ENCODE results near the gene DEFB121. TPM values are rescaled to one million over a fixed set of nuclear protein-coding genes. Genes with fewer than 3 reads are reported as not detected.

Gene DEFB121
- total RNA-seq = not detected

GRCh38 chr20:31406115-31406514 lies at the start of gene DEFB121:
DEFB121 (minus strand) TSS chr20:31406215; CDS start chr20:31406152, 63 bp downstream.
- Histone ChIP-seq H3K4me1 (no peaks in the 10 kb centered on the region), H3K9me3 (no peaks in the 10 kb centered on the region), H3K27ac (no peak within 1 kb of the TSS), H3K27me3 (no peaks in the 10 kb centered on the region), H3K36me3 (no peaks in the 10 kb centered on the region), H3K4me3 (no peak within 1 kb of the TSS)
- WGBS, 2 donors (ENCODE audit: low coverage in 1 of 2) = 37 to 41% methylated on average over 2 to 3 of the region's 3 CpGs
- intact Hi-C loops (cut with DNase I; ENCODE audit: low total_unique reads) (no loop called here), in situ Hi-C loops (cut with MboI; ENCODE audit: low pct_ligation_motif_present in 1 of 4, low pct_unique_long_range_greater_than_20kb in 1 of 4, low sequenced_read_pairs in 3 of 4) (loop anchor here in 1 of 4 donors (25.0 kb wide), 1 partner anchor 94 kb away; the partner anchor contains the start of gene DEFB116)
- DNase-seq = no peak
- TF ChIP-seq POLR2A (IDR thresholded peaks at IDR 0.05) (no peak), CTCF (IDR thresholded peaks at IDR 0.05) (no peak), POLR2AphosphoS5 (IDR thresholded peaks at IDR 0.05) (no peak), EP300 (IDR thresholded peaks at IDR 0.05; ENCODE audit: low read depth) (no peak)

GRCh38 chr20:31454361-31454760 lies 48.3 kb upstream of the DEFB121 start:
- 92 to 100% methylated on average over 1 of the region's 1 CpG for WGBS, 2 donors (ENCODE audit: low coverage in 1 of 2)
- TF ChIP-seq EP300 (IDR thresholded peaks at IDR 0.05; ENCODE audit: low read depth) (no peak), CTCF (IDR thresholded peaks at IDR 0.05) (no peak), POLR2A (IDR thresholded peaks at IDR 0.05) (no peak), POLR2AphosphoS5 (IDR thresholded peaks at IDR 0.05) (no peak)
- Histone ChIP-seq H3K4me3 (no peak overlapping the region), H3K36me3 (no peaks in the 10 kb centered on the region), H3K4me1 (no peaks in the 10 kb centered on the region), H3K27me3 (peaks cover 10% of the 10 kb centered on the region), H3K27ac (no peak overlapping the region), H3K9me3 (no peaks in the 10 kb centered on the region)
- intact Hi-C loops (cut with DNase I; ENCODE audit: low total_unique reads) = no loop called here
- no peak for DNase-seq
- in situ Hi-C loops (cut with MboI; ENCODE audit: low pct_ligation_motif_present in 1 of 4, low pct_unique_long_range_greater_than_20kb in 1 of 4, low sequenced_read_pairs in 3 of 4) = no loop called here

GRCh38 chr20:31452575-31452974 lies 46.6 kb upstream of the DEFB121 start:
- H3K36me3 ChIP-seq = no peaks in the 10 kb centered on the region
- 76 to 87% methylated on average over 2 of the region's 2 CpGs for WGBS, 2 donors (ENCODE audit: low coverage in 1 of 2)

More at GRCh38 chr20:31452575-31452974, 46.6 kb upstream of the DEFB121 start:
- Histone ChIP-seq H3K4me3 (no peak overlapping the region), H3K27ac (no peak overlapping the region), H3K4me1 (no peaks in the 10 kb centered on the region), H3K9me3 (no peaks in the 10 kb centered on the region), H3K27me3 (peaks cover 4% of the 10 kb centered on the region)
- no peak for TF ChIP-seq POLR2A (IDR thresholded peaks at IDR 0.05)
- no peak for TF ChIP-seq CTCF (IDR thresholded peaks at IDR 0.05)
- no peak for TF ChIP-seq EP300 (IDR thresholded peaks at IDR 0.05; ENCODE audit: low read depth)
- TF ChIP-seq POLR2AphosphoS5 (IDR thresholded peaks at IDR 0.05) = no peak
- intact Hi-C loops (cut with DNase I; ENCODE audit: low total_unique reads) = no loop called here
- in situ Hi-C loops (cut with MboI; ENCODE audit: low pct_ligation_motif_present in 1 of 4, low pct_unique_long_range_greater_than_20kb in 1 of 4, low sequenced_read_pairs in 3 of 4) = no loop called here
- no peak for DNase-seq

Data from transverse colon (tissue), 4 donors.